ENCODE data around the gene ACKR4.

DNA sequence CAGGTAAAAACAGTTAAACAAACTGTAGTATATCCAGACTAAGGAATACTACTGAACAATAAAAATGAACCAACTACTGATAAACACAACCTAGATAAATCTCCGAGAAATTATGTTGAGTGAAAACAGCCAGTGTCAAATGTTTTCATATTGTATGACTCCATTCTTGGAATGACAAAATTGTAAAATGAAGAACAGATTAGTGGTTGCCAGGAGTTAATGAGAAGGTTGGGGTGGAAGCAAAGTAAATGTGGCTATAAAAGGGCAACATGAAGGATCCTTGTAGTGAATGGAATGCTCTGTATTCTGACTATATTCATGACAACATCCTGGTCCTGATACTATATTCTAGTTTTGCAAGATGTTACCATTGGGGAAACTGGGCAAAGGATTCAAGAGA lies 27.5 kb upstream of the ACKR4 start:
- TF ChIP-seq, protein P1, sequence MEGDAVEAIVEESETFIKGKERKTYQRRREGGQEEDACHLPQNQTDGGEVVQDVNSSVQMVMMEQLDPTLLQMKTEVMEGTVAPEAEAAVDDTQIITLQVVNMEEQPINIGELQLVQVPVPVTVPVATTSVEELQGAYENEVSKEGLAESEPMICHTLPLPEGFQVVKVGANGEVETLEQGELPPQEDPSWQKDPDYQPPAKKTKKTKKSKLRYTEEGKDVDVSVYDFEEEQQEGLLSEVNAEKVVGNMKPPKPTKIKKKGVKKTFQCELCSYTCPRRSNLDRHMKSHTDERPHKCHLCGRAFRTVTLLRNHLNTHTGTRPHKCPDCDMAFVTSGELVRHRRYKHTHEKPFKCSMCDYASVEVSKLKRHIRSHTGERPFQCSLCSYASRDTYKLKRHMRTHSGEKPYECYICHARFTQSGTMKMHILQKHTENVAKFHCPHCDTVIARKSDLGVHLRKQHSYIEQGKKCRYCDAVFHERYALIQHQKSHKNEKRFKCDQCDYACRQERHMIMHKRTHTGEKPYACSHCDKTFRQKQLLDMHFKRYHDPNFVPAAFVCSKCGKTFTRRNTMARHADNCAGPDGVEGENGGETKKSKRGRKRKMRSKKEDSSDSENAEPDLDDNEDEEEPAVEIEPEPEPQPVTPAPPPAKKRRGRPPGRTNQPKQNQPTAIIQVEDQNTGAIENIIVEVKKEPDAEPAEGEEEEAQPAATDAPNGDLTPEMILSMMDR (IDR thresholded peaks at IDR 0.05), result no peak
- TF ChIP-seq ZFX (IDR thresholded peaks at IDR 0.05; ENCODE audit: borderline replicate concordance), result no peak

Data from 22Rv1 (cell line).